GM10266 (cell line): Measurements from ENCODE around the gene CBLN3.

ENCODE experiments used
- DNase-seq: peaks from one replicate; pipeline ENCODE4 v3.0.0; 2012; ENCODE audit errors: extremely low spot score
- TF ChIP-seq, protein P1 (sequence below): IDR thresholded peaks from 2 replicates; pipeline ENCODE4 v1.5.1; 2012; ENCODE audit warnings: mild to moderate bottlenecking, low read depth; ENCODE audit not compliant: control insufficient read depth, insufficient read depth; ENCODE audit errors: missing control alignments

Gene CBLN3

DNA sequence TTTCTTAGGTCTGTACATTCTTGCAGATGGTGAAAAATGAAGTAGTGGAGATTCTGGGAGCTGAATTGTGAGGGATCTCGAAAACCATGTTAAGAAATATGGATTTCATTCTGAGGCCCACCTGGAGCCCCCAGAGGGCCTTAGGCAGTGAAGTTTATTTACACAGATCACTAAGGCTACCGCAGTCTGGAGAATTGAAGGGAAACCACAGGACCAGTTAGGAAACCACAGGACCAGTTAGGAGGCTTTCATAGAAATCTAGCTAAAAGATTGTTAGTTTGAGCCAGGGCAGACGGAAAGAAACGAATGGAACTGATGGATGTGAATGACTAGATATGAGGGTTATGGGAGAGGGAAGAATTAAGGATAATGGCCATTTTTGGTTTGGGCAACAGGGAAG, 7.2 kb downstream of the CBLN3 start:
- TF ChIP-seq, protein P1, sequence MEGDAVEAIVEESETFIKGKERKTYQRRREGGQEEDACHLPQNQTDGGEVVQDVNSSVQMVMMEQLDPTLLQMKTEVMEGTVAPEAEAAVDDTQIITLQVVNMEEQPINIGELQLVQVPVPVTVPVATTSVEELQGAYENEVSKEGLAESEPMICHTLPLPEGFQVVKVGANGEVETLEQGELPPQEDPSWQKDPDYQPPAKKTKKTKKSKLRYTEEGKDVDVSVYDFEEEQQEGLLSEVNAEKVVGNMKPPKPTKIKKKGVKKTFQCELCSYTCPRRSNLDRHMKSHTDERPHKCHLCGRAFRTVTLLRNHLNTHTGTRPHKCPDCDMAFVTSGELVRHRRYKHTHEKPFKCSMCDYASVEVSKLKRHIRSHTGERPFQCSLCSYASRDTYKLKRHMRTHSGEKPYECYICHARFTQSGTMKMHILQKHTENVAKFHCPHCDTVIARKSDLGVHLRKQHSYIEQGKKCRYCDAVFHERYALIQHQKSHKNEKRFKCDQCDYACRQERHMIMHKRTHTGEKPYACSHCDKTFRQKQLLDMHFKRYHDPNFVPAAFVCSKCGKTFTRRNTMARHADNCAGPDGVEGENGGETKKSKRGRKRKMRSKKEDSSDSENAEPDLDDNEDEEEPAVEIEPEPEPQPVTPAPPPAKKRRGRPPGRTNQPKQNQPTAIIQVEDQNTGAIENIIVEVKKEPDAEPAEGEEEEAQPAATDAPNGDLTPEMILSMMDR, result no peak
- DNase-seq, result no peak

DNA sequence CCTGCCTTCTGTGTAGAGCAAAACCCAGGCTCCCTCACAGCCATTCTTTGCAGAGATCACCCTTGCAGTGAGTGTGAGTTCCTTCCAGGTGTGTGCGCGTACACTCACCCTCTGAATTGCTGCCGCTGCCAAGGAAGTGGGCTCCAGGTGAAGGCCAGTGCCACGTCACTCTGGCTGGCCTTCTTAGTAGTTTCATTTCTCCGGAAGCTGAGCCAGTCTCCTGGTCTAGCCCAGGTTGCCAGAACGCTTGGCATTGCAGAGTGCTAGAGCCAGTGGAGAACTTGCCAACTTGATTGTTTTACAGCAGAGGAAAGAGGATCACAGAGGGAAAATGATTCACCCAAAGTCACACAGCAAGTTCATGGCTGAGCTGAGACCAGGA, 11.0 kb downstream of the CBLN3 start:
- no peak for DNase-seq
- TF ChIP-seq, protein P1, result no peak

DNA sequence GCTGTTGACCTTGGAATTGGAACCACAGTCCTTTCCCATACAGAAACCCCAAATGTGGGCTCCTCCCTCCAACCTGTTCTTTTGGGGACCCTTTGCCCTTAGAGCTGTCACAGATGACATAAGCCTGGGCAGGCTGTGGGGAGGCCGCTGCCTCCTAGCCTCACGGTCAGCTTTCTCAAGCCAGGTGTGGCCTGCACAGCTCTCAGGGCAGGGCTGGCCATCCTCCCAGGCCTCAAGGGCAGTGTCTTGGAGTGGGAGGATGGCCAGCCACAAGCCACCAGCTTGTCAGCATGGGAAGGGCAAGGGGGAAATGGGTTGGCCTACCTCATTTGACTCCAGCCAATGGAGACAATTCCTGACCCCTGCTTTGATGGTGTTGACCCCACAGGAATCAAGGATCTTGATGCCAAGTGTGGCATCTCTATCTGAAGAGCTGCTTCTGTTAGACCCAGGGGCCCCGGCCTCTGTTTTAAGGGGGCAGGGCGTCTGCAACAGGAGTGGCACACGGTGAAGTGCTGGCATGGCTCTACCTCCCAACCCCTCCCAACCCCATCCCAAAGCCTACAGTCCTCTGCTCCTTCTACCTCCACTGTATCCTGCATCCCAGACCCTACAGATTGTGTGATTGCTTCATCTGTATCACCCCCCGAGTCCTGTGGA, 11.5 kb downstream of the CBLN3 start:
- no peak for DNase-seq

DNA sequence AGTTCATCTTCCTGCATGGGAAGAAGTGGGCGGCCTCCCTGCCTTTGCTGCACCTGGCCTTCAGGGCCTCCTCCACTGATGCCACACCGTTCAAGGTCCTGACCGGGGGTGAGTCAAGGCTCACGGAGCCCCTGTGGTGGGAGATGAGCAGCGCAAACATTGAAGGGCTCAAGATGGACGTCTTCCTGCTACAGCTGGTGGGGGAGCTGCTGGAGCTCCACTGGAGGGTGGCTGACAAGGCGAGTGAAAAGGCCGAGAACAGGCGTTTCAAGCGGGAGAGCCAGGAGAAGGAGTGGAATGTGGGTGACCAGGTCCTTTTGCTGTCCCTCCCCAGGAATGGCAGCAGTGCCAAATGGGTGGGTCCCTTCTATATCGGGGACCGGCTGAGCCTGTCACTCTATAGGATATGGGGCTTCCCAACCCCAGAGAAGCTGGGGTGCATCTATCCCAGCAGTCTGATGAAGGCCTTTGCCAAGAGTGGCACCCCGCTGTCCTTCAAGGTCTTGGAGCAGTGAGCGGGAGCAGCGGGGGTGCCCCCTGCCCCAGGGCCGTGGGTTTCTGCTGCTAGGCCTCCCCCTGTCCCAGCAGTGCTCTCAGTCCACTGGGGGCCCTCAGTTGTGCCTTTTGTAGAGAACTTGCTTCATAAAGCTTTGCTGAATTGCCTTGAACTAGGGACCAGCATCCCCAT, 12.4 kb downstream of the CBLN3 start:
- TF ChIP-seq, protein P1, result no peak
- DNase-seq, result no peak

More for the DNA sequence above, 11.5 kb downstream of the CBLN3 start:
- TF ChIP-seq, protein P1, result no peak

DNA sequence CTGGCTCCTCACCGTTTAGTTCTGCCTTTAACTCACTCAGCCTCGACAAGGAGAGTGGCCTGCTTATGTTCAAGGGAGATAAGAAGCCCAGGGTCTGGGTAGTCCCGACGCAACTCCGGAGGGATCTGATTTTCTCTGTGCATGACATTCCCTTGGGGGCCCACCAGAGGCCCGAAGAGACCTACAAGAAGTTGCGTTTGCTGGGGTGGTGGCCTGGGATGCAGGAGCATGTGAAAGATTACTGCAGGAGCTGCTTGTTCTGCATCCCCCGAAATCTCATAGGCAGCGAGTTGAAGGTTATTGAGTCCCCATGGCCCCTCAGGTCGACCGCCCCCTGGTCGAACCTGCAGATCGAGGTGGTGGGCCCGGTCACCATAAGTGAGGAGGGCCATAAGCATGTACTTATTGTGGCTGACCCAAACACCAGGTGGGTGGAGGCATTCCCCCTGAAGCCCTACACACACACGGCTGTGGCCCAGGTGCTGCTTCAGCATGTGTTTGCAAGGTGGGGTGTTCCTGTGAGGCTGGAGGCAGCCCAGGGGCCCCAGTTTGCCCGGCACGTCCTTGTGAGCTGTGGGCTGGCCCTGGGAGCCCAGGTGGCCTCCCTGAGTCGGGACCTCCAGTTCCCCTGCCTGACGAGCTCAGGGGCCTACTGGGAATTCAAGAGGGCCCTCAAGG, 13.1 kb downstream of the CBLN3 start:
- DNase-seq, result no peak
- TF ChIP-seq, protein P1, result no peak

DNA sequence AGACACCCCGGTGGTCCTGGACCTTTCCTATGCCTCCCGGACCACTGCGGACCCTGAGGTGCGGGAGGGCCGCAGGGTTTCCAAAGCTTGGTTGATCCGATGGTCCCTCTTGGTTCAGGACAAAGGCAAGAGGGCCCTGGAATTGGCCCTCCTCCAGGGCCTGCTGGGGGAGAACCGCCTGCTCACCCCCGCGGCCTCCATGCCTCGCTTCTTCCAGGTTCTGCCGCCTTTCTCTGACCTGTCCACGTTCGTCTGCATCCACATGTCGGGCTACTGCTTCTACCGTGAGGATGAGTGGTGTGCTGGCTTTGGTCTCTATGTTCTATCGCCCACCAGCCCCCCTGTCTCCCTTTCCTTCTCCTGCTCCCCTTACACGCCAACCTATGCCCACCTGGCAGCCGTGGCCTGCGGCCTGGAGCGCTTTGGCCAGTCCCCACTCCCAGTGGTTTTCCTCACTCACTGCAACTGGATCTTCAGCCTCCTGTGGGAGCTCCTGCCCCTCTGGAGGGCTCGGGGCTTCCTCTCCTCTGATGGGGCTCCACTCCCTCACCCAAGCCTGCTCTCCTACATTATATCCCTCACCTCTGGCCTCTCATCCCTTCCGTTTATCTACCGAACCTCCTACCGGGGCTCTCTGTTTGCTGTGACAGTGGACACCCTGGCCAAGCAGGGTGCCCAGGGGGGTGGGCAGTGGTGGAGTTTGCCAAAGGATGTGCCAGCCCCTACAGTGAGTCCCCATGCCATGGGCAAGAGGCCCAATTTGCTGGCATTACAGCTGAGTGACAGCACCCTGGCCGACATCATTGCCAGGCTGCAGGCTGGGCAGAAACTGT, 13.8 kb downstream of the CBLN3 start:
- DNase-seq, result no peak
- TF ChIP-seq, protein P1, result no peak
